Right lobe of liver (tissue), 6 donors: Measurements from ENCODE around the gene TNNT3. TPM values are rescaled to one million over a fixed set of nuclear protein-coding genes. Genes with fewer than 3 reads are reported as not detected.

Experiments
- ATAC-seq, 4 donors: fragments of 200-7000 bp; cut with Tn5 transposase; one replicate each; pipeline ENCODE4 v1.9.1; 2020; ENCODE audit warnings: mild to moderate bottlenecking in 4 of 4, moderate library complexity in 4 of 4
- DNase-seq, 3 donors: peaks; one replicate each; pipeline ENCODE4 v3.0.0-alpha.2; 2020
- H3K27ac ChIP-seq, 3 donors: fragments of 200-600 bp; one replicate each; pipeline ENCODE4 v1.8.0; 2022
- H3K27me3 ChIP-seq, 2 donors: fragments of 200-600 bp; one replicate each; pipeline ENCODE4 v1.8.0; 2022
- H3K36me3 ChIP-seq, 4 donors: fragments of 200-600 bp; sonication (generic) in 1 of 4; one replicate each; pipeline versions ENCODE4 v1.5.1 to v1.8.0; 2017 to 2022; ENCODE audit warnings: control low read depth in 1 of 4
- H3K4me1 ChIP-seq, 4 donors: fragments of 200-600 bp; sonication (generic) in 1 of 4; one replicate each; pipeline versions ENCODE4 v1.5.1 to v1.8.0; 2017 to 2022; ENCODE audit warnings: control low read depth in 1 of 4
- H3K4me3 ChIP-seq, 3 donors: fragments of 200-600 bp; one replicate each; pipeline ENCODE4 v1.8.0; 2022
- H3K9me3 ChIP-seq, 4 donors: fragments of 200-600 bp; sonication (generic) in 1 of 4; one replicate each; pipeline versions ENCODE4 v1.5.1 to v1.8.0; 2017 to 2022; ENCODE audit warnings: control low read depth in 1 of 4
- POLR2A ChIP-seq: fragments of 450-650 bp; IDR thresholded peaks from one replicate; pipeline ENCODE4 v1.6.1; 2017; ENCODE audit warnings: antibody characterized with exemption, mild to moderate bottlenecking
- WGBS: methylation state at CpG from one replicate; pipeline ENCODE4 v1.1.6; 2018; ENCODE audit warnings: low coverage, low lambda C conversion rate; ENCODE audit not compliant: insufficient coverage; ENCODE audit errors: missing lambda C conversion rate; 5-methylcytosine and 5-hydroxymethylcytosine counted together
- intact Hi-C, 2 donors: fragments of 100-400 bp; cut with DNase I; formaldehyde crosslinking; loops; one replicate each; pipeline versions ENCODE4 v1.11.2 to v1.14.1; 2022
- total RNA-seq, 6 experiments: library from RNA; depleted of rRNA in 2 of 6; stranded (reverse); fragments of >200 nt in 2 of 6; fragmentation: NEBNext Ultra II Directional in 3 of 6; extraction: Animal tissue kit (Norgen Biotek cat#: 25700) in 3 of 6; gene quantifications; one replicate each; pipeline versions ENCODE4 v1.1.0 to v1.2.4, GENCODE V29; 2016 to 2023
- TF ChIP-seq, protein P1 (sequence below), 4 donors: fragments of 200-600 bp in 3 of 4; fragments of 450-650 bp in 1 of 4; IDR thresholded peaks; one replicate each; pipeline versions ENCODE4 v1.5.1 to v1.8.0; 2016 to 2022; ENCODE audit warnings: antibody characterized with exemption in 4 of 4, mild to moderate bottlenecking in 2 of 4
- donor health status: DM: no; HTN: yes; CAD: no.
- donor health status: DM: no; HTN: no; CAD: no.
- donor health status: DM: no; HTN: no; CAD: no.
- donor health status: DM: no; HTN: yes; CAD: no.
- donor health status: DM: no; HTN: yes; CAD: no.

Gene TNNT3
- total RNA-seq, 6 experiments from 2014 or later = 0.44 to 2.2 TPM; not detected in 4

- H3K27me3 ChIP-seq = no peaks in the 10 kb centered on the region
- ATAC-seq (no peak), DNase-seq (peak in 2 of 3 donors; percentile 11 to 47)
- no peaks in the 10 kb centered on the region for H3K9me3 ChIP-seq
- 61% methylated on average over 5 of the region's 28 CpGs for WGBS
- no peaks in the 10 kb centered on the region for H3K36me3 ChIP-seq
- no peak overlapping the region for H3K27ac ChIP-seq
- intact Hi-C loops = no loop called here
- H3K4me1 ChIP-seq = no peaks in the 10 kb centered on the region
- TF ChIP-seq, protein P1, sequence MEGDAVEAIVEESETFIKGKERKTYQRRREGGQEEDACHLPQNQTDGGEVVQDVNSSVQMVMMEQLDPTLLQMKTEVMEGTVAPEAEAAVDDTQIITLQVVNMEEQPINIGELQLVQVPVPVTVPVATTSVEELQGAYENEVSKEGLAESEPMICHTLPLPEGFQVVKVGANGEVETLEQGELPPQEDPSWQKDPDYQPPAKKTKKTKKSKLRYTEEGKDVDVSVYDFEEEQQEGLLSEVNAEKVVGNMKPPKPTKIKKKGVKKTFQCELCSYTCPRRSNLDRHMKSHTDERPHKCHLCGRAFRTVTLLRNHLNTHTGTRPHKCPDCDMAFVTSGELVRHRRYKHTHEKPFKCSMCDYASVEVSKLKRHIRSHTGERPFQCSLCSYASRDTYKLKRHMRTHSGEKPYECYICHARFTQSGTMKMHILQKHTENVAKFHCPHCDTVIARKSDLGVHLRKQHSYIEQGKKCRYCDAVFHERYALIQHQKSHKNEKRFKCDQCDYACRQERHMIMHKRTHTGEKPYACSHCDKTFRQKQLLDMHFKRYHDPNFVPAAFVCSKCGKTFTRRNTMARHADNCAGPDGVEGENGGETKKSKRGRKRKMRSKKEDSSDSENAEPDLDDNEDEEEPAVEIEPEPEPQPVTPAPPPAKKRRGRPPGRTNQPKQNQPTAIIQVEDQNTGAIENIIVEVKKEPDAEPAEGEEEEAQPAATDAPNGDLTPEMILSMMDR (IDR thresholded peaks at IDR 0.05) = no peak
- TF ChIP-seq POLR2A = no peak
- H3K4me3 ChIP-seq = no peak overlapping the region
Measured at GRCh38 chr11:1927026-1927847, 7.7 kb downstream of the TNNT3 start.

DNA sequence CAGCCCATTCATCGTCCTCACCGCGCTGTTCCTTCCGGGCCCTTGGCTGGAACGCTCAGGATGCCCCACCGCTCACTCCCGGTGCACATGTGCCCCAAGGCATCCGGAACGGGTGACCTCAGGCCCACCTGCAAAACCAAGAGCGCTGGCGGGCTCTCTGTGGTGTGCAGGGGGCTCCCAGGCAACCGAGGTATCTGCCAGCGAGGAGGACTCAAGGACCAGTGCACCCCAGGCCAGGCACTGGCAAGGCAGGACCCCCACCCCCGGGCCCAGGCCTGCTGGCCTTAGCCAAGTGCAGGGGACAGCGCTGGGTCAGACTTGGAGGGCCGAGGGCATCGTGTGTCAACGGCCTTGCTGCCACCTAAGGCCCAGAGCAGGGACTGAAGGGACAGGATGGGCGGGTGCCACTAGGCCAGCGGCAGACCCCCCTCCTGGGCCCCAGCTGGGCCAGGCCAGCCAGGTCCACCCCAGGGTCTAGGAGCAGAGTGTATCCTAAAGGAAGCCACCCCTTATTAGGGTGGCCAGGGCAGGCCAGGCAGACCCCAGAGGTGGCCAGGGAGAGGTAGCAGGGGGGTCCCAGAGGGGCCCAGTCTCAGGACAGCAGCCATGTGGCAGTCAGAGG lies 8.5 kb downstream of the TNNT3 start:
- Histone ChIP-seq H3K27me3 (no peaks in the 10 kb centered on the region), H3K27ac (no peak overlapping the region), H3K9me3 (no peaks in the 10 kb centered on the region), H3K36me3 (no peaks in the 10 kb centered on the region), H3K4me1 (no peaks in the 10 kb centered on the region), H3K4me3 (no peak overlapping the region)
- peak in 1 of 3 donors; percentile 52 for DNase-seq
- peak in 1 of 4 donors; percentile 5 for ATAC-seq
- WGBS = 83% methylated on average over 4 of the region's 20 CpGs
- TF ChIP-seq POLR2A = no peak
- TF ChIP-seq, protein P1 (IDR thresholded peaks at IDR 0.05) = no peak
- intact Hi-C loops = no loop called here

- H3K27me3 ChIP-seq = no peaks in the 10 kb centered on the region
- ATAC-seq (no peak), DNase-seq (peak in 2 of 3 donors; percentile 7 to 41)
- 70% methylated on average over 2 of the region's 13 CpGs for WGBS
- no peak overlapping the region for H3K4me3 ChIP-seq
- H3K4me1 ChIP-seq = no peaks in the 10 kb centered on the region
- TF ChIP-seq POLR2A = no peak
- TF ChIP-seq, protein P1 (IDR thresholded peaks at IDR 0.05) = no peak
- H3K27ac ChIP-seq = no peak overlapping the region
- intact Hi-C loops = no loop called here
- no peaks in the 10 kb centered on the region for H3K9me3 ChIP-seq
- no peaks in the 10 kb centered on the region for H3K36me3 ChIP-seq
Measured at GRCh38 chr11:1928470-1928890, 9.0 kb downstream of the TNNT3 start.

DNA sequence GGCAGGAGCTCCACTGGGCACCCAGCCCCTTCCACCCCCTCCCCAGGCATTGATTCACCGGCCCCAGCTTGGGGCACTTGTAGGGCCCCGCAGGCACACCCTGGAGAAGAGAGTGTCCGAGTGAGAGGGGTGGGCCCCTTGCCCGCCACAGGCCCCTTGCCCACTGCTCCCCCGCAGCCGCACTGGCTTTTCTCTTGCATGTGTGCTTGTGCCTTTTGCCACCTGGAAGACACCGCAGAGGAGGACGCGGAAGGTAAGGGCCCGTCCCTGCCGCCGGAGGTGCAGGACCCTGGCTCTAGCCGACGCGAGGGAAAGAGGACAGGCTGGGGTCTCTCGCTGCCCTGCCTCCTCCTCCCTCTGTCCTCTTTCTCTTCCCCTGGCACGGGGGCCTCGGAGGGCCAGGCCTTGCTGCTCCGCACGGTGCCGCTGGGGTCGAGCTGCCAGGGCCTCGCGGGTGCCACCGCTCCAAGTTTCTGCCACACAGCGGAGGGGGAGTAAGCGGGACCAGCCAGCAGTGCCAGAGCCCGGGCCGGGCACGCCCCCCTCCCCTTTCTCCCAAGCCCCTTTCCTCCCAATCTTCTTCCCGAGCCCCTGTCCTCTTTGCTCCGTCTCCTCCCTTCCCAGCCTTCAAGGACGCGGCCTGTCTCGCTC lies 9.5 kb downstream of the TNNT3 start:
- DNase-seq (peak; percentile 14 to 45 (median 43)), ATAC-seq (no peak)
- no peaks in the 10 kb centered on the region for H3K4me1 ChIP-seq
- no peaks in the 10 kb centered on the region for H3K9me3 ChIP-seq
- H3K4me3 ChIP-seq = no peak overlapping the region
- no peak overlapping the region for H3K27ac ChIP-seq
- TF ChIP-seq, protein P1 (IDR thresholded peaks at IDR 0.05) = no peak
- TF ChIP-seq POLR2A = no peak
- intact Hi-C loops = no loop called here
- H3K27me3 ChIP-seq = no peaks in the 10 kb centered on the region
- WGBS = 83% methylated on average over 14 of the region's 35 CpGs
- H3K36me3 ChIP-seq = no peaks in the 10 kb centered on the region
